Measurements from ENCODE around the gene MSRB3. TPM values are rescaled to one million over a fixed set of nuclear protein-coding genes. Genes with fewer than 3 reads are reported as not detected.

The MSRB3 gene
- total and polyA plus RNA-seq, 2 donors (not counting 3 experiments of a cell fraction or from before 2014, with no cell fraction given): 20.0 to 59.3 TPM

DNA sequence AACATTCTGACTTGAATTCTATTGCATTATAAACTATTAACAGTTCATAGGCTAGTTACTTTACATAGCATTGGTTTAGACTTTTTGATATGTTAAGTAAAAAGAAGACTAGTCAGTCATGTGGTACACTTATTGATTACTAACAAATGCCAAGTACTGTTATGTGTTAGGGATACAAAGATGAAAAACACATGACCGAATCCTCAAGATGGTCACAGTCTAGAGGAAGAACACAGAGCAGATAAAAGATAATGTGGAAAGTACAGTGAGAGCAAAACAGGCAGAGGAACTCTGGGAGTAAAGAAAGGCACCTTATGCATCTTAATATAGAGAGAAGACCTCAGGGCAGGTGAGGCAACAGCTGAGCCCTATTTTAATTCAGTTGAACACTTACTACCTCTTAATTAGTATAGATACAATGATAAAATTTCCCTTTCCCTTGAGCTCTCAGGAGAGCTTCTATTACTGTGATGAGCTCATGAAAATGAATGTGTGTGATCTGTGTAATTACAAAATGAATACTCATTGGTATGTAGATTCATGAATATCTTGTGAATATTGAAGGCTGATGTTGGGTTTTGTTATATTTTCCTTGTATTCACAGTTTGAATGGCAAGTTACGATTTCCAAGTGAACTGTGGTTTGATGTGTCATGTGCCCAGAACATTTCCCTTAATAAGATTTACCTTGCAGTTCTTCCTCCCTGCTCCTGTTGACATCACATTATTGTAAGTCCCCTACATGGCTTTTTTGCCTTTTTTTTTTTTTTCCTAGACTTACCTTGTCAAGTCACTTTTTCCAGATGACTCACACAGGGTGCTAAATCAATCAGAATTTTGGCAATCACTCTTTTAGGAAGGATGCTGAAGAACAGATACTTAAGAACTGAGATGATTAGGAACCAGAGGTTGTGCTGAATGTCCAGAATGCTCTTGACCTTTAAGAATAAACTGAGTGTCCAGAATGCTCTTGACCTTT lies 29.5 kb upstream of the MSRB3 start:
- Histone ChIP-seq H3K4me2 (ENCODE audit: insufficient read depth, low read length) (no peak overlapping the region), H3K9me1 (replicated peaks; ENCODE audit: control insufficient read depth, extremely low read depth, insufficient read depth, low read length) (no peaks in the 10 kb centered on the region), H3K27ac (ENCODE audit: insufficient read depth, low read depth, low read length) (no peak overlapping the region), H4K20me1 (replicated peaks; ENCODE audit: control insufficient read depth, extremely low read depth, insufficient read depth, low read length) (no peaks in the 10 kb centered on the region), H3K9me3 (replicated peaks; ENCODE audit: control insufficient read depth, insufficient read depth, low read length) (no peaks in the 10 kb centered on the region), H3K4me3 (replicated peaks in 1 of 3; ENCODE audit: insufficient read depth in 1 of 3, low read depth in 1 of 3, low read length in 3 of 3) (no peak overlapping the region), H2AFZ (ENCODE audit: low read depth, low read length) (no peak overlapping the region), H3K36me3 (ENCODE audit: control insufficient read depth in 2 of 2, extremely low read depth in 1 of 2, insufficient read depth in 2 of 2, low read length in 2 of 2) (peaks cover 0 to 7% of the 10 kb centered on the region in 2 experiments), H3K9ac (replicated peaks; ENCODE audit: extremely low read depth, insufficient read depth, low read length) (no peak overlapping the region), H3K79me2 (ENCODE audit: control insufficient read depth, insufficient read depth, low read length) (no peaks in the 10 kb centered on the region), H3K27me3 (ENCODE audit: control insufficient read depth in 2 of 2, insufficient read depth in 2 of 2, low read length in 2 of 2) (no peaks in the 10 kb centered on the region), H3K4me1 (ENCODE audit: control insufficient read depth, extremely low read depth, insufficient read depth, low read length) (no peaks in the 10 kb centered on the region)
- POLR2A ChIA-PET: no interaction called here
- CTCF ChIA-PET: no interaction called here
- intact Hi-C loops (cut with micrococcal nuclease) (no loop called here), dilution Hi-C loops (cut with MboI; ENCODE audit: extremely low pct_ligation_motif_present, low sequenced_read_pairs) (no loop called here)
- TF ChIP-seq, protein P1, sequence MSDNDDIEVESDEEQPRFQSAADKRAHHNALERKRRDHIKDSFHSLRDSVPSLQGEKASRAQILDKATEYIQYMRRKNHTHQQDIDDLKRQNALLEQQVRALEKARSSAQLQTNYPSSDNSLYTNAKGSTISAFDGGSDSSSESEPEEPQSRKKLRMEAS (IDR thresholded peaks at IDR 0.05; ENCODE audit: insufficient read depth, insufficient read length): no peak
- TF ChIP-seq POLR2A (IDR thresholded peaks at IDR 0.05; ENCODE audit: low read depth, low read length): no peak
- TF ChIP-seq, protein P2, sequence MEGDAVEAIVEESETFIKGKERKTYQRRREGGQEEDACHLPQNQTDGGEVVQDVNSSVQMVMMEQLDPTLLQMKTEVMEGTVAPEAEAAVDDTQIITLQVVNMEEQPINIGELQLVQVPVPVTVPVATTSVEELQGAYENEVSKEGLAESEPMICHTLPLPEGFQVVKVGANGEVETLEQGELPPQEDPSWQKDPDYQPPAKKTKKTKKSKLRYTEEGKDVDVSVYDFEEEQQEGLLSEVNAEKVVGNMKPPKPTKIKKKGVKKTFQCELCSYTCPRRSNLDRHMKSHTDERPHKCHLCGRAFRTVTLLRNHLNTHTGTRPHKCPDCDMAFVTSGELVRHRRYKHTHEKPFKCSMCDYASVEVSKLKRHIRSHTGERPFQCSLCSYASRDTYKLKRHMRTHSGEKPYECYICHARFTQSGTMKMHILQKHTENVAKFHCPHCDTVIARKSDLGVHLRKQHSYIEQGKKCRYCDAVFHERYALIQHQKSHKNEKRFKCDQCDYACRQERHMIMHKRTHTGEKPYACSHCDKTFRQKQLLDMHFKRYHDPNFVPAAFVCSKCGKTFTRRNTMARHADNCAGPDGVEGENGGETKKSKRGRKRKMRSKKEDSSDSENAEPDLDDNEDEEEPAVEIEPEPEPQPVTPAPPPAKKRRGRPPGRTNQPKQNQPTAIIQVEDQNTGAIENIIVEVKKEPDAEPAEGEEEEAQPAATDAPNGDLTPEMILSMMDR (IDR thresholded peaks at IDR 0.05; ENCODE audit: extremely low read depth in 1 of 2, insufficient read depth in 1 of 2, low read depth in 1 of 2, low read length in 2 of 2): no peak
- no peak for TF ChIP-seq MYC (IDR thresholded peaks at IDR 0.05; ENCODE audit: low read depth, low read length)
- no peak for TF ChIP-seq GATA2 (IDR thresholded peaks at IDR 0.05; ENCODE audit: insufficient read depth, insufficient read length, low read depth, low read length)
- no peak for TF ChIP-seq EZH2 (IDR thresholded peaks at IDR 0.05; ENCODE audit: borderline replicate concordance, low read depth, low read length, severe bottlenecking)
- no peak for TF ChIP-seq JUN (IDR thresholded peaks at IDR 0.05; ENCODE audit: borderline replicate concordance, insufficient read depth, insufficient read length, low read depth)
- no peak for TF ChIP-seq FOS (IDR thresholded peaks at IDR 0.05; ENCODE audit: borderline replicate concordance, insufficient read depth, low read length)
- no peak for TF ChIP-seq POLR2AphosphoS5 (IDR thresholded peaks at IDR 0.05; ENCODE audit: insufficient read depth, low read depth, low read length)
- BruUV-seq (replicated peaks): no TSS peak
- FAIRE-seq (no peak), DNase-seq (ENCODE audit: low read depth, low spot score) (peak; percentile 10)
